Ishikawa (cell line): ENCODE measurements around the gene YIPF2.

Experiments used
- CEBPB ChIP-seq: IDR thresholded peaks from 2 replicates; pipeline ENCODE4 v1.6.1; 2012
- CREB1 ChIP-seq: IDR thresholded peaks from 2 replicates; pipeline ENCODE4 v1.6.1; 2012; ENCODE audit warnings: low read depth
- EGR1 ChIP-seq: IDR thresholded peaks from 2 replicates; pipeline ENCODE4 v1.6.1; 2012
- EP300 ChIP-seq: IDR thresholded peaks from 2 replicates; pipeline ENCODE4 v1.6.1; 2012; ENCODE audit warnings: borderline replicate concordance
- FOXM1 ChIP-seq: IDR thresholded peaks from 2 replicates; pipeline ENCODE4 v1.6.1; 2012; ENCODE audit warnings: low read depth, borderline replicate concordance
- NFIC ChIP-seq: IDR thresholded peaks from 2 replicates; pipeline ENCODE4 v1.6.1; 2012
- RAD21 ChIP-seq: IDR thresholded peaks from 2 replicates; pipeline ENCODE4 v1.6.1; 2012; ENCODE audit warnings: low read depth
- REST ChIP-seq: IDR thresholded peaks from 2 replicates; pipeline ENCODE4 v1.6.1; 2012; ENCODE audit warnings: low read depth, mild to moderate bottlenecking
- TAF1 ChIP-seq: IDR thresholded peaks from 2 replicates; pipeline ENCODE4 v1.6.1; 2012; ENCODE audit warnings: low read depth, mild to moderate bottlenecking
- TCF12 ChIP-seq: IDR thresholded peaks from 2 replicates; pipeline ENCODE4 v1.6.1; 2012; ENCODE audit warnings: low read depth
- TEAD4 ChIP-seq: IDR thresholded peaks from 2 replicates; pipeline ENCODE4 v1.6.1; 2012
- YY1 ChIP-seq: IDR thresholded peaks from 2 replicates; pipeline ENCODE4 v1.6.1; 2012; ENCODE audit warnings: low read depth
- ZBTB7A ChIP-seq: IDR thresholded peaks from 2 replicates; pipeline ENCODE4 v1.6.1; 2012; ENCODE audit warnings: low read depth
- TF ChIP-seq, protein P1 (sequence below): IDR thresholded peaks from 2 replicates; pipeline ENCODE4 v1.6.1; 2012
- TF ChIP-seq, protein P2 (sequence below): IDR thresholded peaks from 2 replicates; pipeline ENCODE4 v1.6.1; 2012

Gene YIPF2

GRCh38 chr19:10888421-10888866 is 40.0 kb downstream of the YIPF2 start:
- TF ChIP-seq TEAD4: peak; percentile 21
- TF ChIP-seq TCF12: peak; percentile 53; the same call in 1 of the 2 replicates
- TF ChIP-seq, protein P1, sequence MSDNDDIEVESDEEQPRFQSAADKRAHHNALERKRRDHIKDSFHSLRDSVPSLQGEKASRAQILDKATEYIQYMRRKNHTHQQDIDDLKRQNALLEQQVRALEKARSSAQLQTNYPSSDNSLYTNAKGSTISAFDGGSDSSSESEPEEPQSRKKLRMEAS: peak; percentile 47
- TF ChIP-seq YY1: 0 out of 2 replicates have a peak, but pooled peaks have one; percentile 18
- no peak for TF ChIP-seq FOXM1
- TF ChIP-seq EP300: peak; percentile 58; the same call in 1 of the 2 replicates
- TF ChIP-seq TAF1: no peak
- TF ChIP-seq NFIC: peak; percentile 65
- no peak for TF ChIP-seq REST

DNA sequence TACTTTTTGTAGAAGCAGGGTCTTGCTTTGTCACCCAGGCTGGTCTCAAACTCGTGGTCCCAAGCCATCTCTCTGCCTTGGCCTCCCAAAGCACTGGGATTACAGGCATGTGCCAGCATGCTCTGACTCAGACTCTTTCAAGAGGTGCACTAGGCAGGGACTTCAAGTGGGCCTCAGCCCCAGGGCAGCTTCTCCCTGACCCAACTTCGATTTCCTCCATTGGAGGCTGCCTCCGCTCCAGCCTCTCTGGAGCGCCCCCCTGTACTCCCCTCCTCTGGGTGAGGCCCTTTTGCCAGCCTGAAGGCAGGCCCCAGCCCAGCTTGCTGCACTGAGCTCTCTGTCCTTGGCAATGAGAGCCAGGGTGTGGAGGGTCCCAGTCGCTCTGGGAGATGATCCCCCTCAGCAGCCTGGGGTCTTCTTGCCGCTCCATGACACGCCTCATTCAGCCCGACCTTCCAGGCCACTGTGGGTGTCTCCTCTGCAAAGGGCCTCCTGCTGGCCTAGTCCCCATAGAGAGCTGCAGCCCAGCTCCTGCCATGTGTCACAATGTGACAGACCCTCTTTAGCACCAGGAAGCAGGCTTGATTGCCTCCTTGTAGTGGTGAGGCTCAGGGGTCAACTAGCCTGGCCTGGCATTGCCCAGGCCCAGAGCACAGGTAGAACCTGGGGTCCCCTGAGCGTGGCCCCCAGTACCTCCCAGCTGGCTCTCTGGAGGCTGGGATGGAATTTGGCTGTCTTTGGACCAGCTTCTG is 40.6 kb downstream of the YIPF2 start:
- 0 out of 2 replicates have a peak, but pooled peaks have one; percentile 8 for TF ChIP-seq ZBTB7A
- no peak for TF ChIP-seq TEAD4

GRCh38 chr19:10885201-10886169 is 43.0 kb downstream of the YIPF2 start:
- TF ChIP-seq NFIC: no peak
- no peak for TF ChIP-seq ZBTB7A
- no peak for TF ChIP-seq RAD21
- TF ChIP-seq YY1: no peak
- TF ChIP-seq FOXM1: no peak
- TF ChIP-seq CEBPB: no peak
- no peak for TF ChIP-seq EGR1
- TF ChIP-seq, protein P1: no peak
- no peak for TF ChIP-seq TCF12
- TF ChIP-seq EP300: no peak
- TF ChIP-seq CREB1: no peak
- no peak for TF ChIP-seq TEAD4
- TF ChIP-seq REST: no peak
- no peak for TF ChIP-seq TAF1
- TF ChIP-seq, protein P2, sequence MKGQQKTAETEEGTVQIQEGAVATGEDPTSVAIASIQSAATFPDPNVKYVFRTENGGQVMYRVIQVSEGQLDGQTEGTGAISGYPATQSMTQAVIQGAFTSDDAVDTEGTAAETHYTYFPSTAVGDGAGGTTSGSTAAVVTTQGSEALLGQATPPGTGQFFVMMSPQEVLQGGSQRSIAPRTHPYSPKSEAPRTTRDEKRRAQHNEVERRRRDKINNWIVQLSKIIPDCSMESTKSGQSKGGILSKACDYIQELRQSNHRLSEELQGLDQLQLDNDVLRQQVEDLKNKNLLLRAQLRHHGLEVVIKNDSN: no peak

- TF ChIP-seq EGR1 (no peak), EP300 (no peak), TAF1 (no peak), TEAD4 (no peak), RAD21 (no peak), YY1 (no peak), TCF12 (no peak), NFIC (no peak), CEBPB (no peak), FOXM1 (no peak), ZBTB7A (no peak), REST (no peak), CREB1 (no peak)
- TF ChIP-seq, protein P1: no peak
- TF ChIP-seq, protein P2: no peak
Observed at GRCh38 chr19:10884274-10884673, 44.2 kb downstream of the YIPF2 start.
